H9 (cell line): ENCODE results near the gene CEP43. TPM values are rescaled to one million over a fixed set of nuclear protein-coding genes. Genes with fewer than 3 reads are reported as not detected.

ENCODE experiments used
- DNase-seq: peaks from one replicate; pipeline ENCODE4 v3.0.0-alpha.2; 2017
- H2AFZ ChIP-seq: one replicate; pipeline ENCODE4 v1.6.1; 2013; ENCODE audit warnings: mild to moderate bottlenecking, low read length, control low read depth, moderate library complexity
- H2AK5ac ChIP-seq: 2 replicates; pipeline ENCODE4 v1.6.1; 2013; ENCODE audit warnings: low read length, control low read depth, mixed read lengths; ENCODE audit not compliant: insufficient read length
- H2BK120ac ChIP-seq: one replicate; pipeline ENCODE4 v1.6.1; 2013; ENCODE audit warnings: low read depth, mild to moderate bottlenecking, low read length, control low read depth, inconsistent platforms; ENCODE audit not compliant: poor library complexity, severe bottlenecking
- H2BK12ac ChIP-seq: 2 replicates; pipeline ENCODE4 v1.6.1; 2013; ENCODE audit warnings: low read length, control low read depth, mixed read lengths, low read depth; ENCODE audit not compliant: insufficient read length
- H2BK15ac ChIP-seq: 2 replicates; pipeline ENCODE4 v1.6.1; 2013; ENCODE audit warnings: low read depth, low read length, control low read depth
- H2BK20ac ChIP-seq: one replicate; pipeline ENCODE4 v1.6.1; 2013; ENCODE audit warnings: low read depth, mild to moderate bottlenecking, low read length, control low read depth, inconsistent platforms; ENCODE audit not compliant: poor library complexity, severe bottlenecking
- H2BK5ac ChIP-seq: 2 replicates; pipeline ENCODE4 v1.6.1; 2013; ENCODE audit warnings: low read length, control low read depth, mixed read lengths; ENCODE audit not compliant: insufficient read length
- H3K14ac ChIP-seq: 2 replicates; pipeline ENCODE4 v1.6.1; 2013; ENCODE audit warnings: low read length, control low read depth; ENCODE audit not compliant: insufficient read depth
- H3K18ac ChIP-seq: 2 replicates; pipeline ENCODE4 v1.6.1; 2013; ENCODE audit warnings: low read depth, mild to moderate bottlenecking, mixed read lengths, low read length, control low read depth; ENCODE audit not compliant: insufficient read length
- H3K23ac ChIP-seq: 2 replicates; pipeline ENCODE4 v1.6.1; 2013; ENCODE audit warnings: low read length, control low read depth, mixed read lengths, low read depth; ENCODE audit not compliant: insufficient read length
- H3K23me2 ChIP-seq: 2 replicates; pipeline ENCODE4 v1.6.1; 2013; ENCODE audit warnings: low read depth, mild to moderate bottlenecking, mixed read lengths, low read length, control low read depth; ENCODE audit not compliant: insufficient read length, poor library complexity, severe bottlenecking
- H3K27ac ChIP-seq: 2 replicates; pipeline ENCODE4 v1.5.1; 2013; ENCODE audit warnings: low read length, control low read depth, mixed read lengths, low read depth; ENCODE audit not compliant: insufficient read length
- H3K27me3 ChIP-seq: 2 replicates; pipeline ENCODE4 v1.6.1; 2013; ENCODE audit warnings: low read length, control low read depth, inconsistent platforms; ENCODE audit not compliant: insufficient read depth
- H3K4ac ChIP-seq: 2 replicates; pipeline ENCODE4 v1.6.1; 2013; ENCODE audit warnings: low read depth, mild to moderate bottlenecking, control low read depth, inconsistent platforms, low read length, moderate library complexity
- H3K4me1 ChIP-seq: 2 replicates; pipeline ENCODE4 v1.6.1; 2013; ENCODE audit warnings: low read length, control low read depth, inconsistent platforms; ENCODE audit not compliant: insufficient read depth
- H3K4me2 ChIP-seq: 2 replicates; pipeline ENCODE4 v1.6.1; 2013; ENCODE audit warnings: low read length, control low read depth, mixed read lengths; ENCODE audit not compliant: insufficient read length, insufficient read depth
- H3K56ac ChIP-seq: 2 replicates; pipeline ENCODE4 v1.6.1; 2013; ENCODE audit warnings: low read depth, mild to moderate bottlenecking, mixed read lengths, low read length, control low read depth; ENCODE audit not compliant: insufficient read length
- H3K79me1 ChIP-seq: 2 replicates; pipeline ENCODE4 v1.6.1; 2013; ENCODE audit warnings: low read depth, mild to moderate bottlenecking, moderate library complexity, low read length, control low read depth, inconsistent platforms; ENCODE audit not compliant: insufficient read depth, poor library complexity, severe bottlenecking
- H3K79me2 ChIP-seq: 2 replicates; pipeline ENCODE4 v1.6.1; 2013; ENCODE audit warnings: low read length, control low read depth, inconsistent platforms; ENCODE audit not compliant: insufficient read depth
- H3K9ac ChIP-seq: 2 replicates; pipeline ENCODE4 v1.6.1; 2013; ENCODE audit warnings: low read length, control low read depth, mixed read lengths; ENCODE audit not compliant: insufficient read length; ENCODE audit errors: extremely low read depth
- H3K9me3 ChIP-seq: one replicate; pipeline ENCODE4 v1.6.1; 2013; ENCODE audit warnings: low read depth, low read length, inconsistent platforms; ENCODE audit not compliant: control insufficient read depth
- H3T11ph ChIP-seq: one replicate; pipeline ENCODE4 v1.6.1; 2013; ENCODE audit warnings: mild to moderate bottlenecking, low read length, control low read depth, inconsistent platforms
- H4K20me1 ChIP-seq: one replicate; pipeline ENCODE4 v1.6.1; 2013; ENCODE audit not compliant: control insufficient read depth, insufficient read length, insufficient read depth
- H4K5ac ChIP-seq: 2 replicates; pipeline ENCODE4 v1.6.1; 2013; ENCODE audit warnings: low read depth, mild to moderate bottlenecking, mixed read lengths, low read length, control low read depth; ENCODE audit not compliant: insufficient read length
- H4K8ac ChIP-seq: replicated peaks from 2 replicates; pipeline ENCODE4 v1.6.1; 2013; ENCODE audit warnings: low read length, control low read depth, mixed read lengths, low read depth; ENCODE audit not compliant: insufficient read length
- H4K91ac ChIP-seq: 2 replicates; pipeline ENCODE4 v1.6.1; 2013; ENCODE audit warnings: low read depth, mild to moderate bottlenecking, moderate library complexity, mixed read lengths, low read length, control low read depth; ENCODE audit not compliant: insufficient read length
- H3K27ac Mint-ChIP-seq, 3 experiments: 2 replicates in 2 of 3; 3 replicates in 1 of 3; pipeline ENCODE4 v1.8.0; 2020 to 2021; ENCODE audit warnings: mixed read lengths in 3 of 3, mild to moderate bottlenecking in 1 of 3, moderate library complexity in 1 of 3
- H3K27me3 Mint-ChIP-seq: 2 replicates; pipeline ENCODE4 v1.8.0; 2021; ENCODE audit warnings: low read depth, mild to moderate bottlenecking, moderate library complexity, mixed read lengths
- H3K36me3 Mint-ChIP-seq, 3 experiments: 2 replicates in 2 of 3; 3 replicates in 1 of 3; pipeline ENCODE4 v1.8.0; 2020 to 2021; ENCODE audit warnings: low read depth in 3 of 3, mixed read lengths in 3 of 3; ENCODE audit not compliant: insufficient read depth in 1 of 3
- H3K4me1 Mint-ChIP-seq, 2 experiments: 2 replicates each; pipeline ENCODE4 v1.8.0; 2020; ENCODE audit warnings: mixed read lengths in 2 of 2
- H3K4me3 Mint-ChIP-seq, 2 experiments: 2 replicates in 1 of 2; 3 replicates in 1 of 2; pipeline ENCODE4 v1.8.0; 2020 to 2021; ENCODE audit warnings: mild to moderate bottlenecking in 2 of 2, mixed read lengths in 2 of 2, moderate library complexity in 1 of 2
- H3K9me3 Mint-ChIP-seq, 2 experiments: 2 replicates in 1 of 2; 3 replicates in 1 of 2; pipeline ENCODE4 v1.8.0; 2020; ENCODE audit warnings: mild to moderate bottlenecking in 2 of 2, mixed read lengths in 2 of 2, moderate library complexity in 1 of 2
- WGBS: extraction: QIAGEN DNeasy Blood & Tissue Kit; methylation state at CpG from one replicate; pipeline ENCODE4 v1.1.7; 2013; ENCODE audit warnings: missing lambda C conversion rate, low lambda C conversion rate, mixed read lengths; ENCODE audit not compliant: insufficient read length; ENCODE audit errors: extremely low coverage; 5-methylcytosine and 5-hydroxymethylcytosine counted together
- total RNA-seq: library from RNA; stranded (reverse); gene quantifications from 2 replicates; pipeline ENCODE4 v1.2.1, GENCODE V29; 2021
- TF ChIP-seq, protein P1 (sequence below): fragments of 200-600 bp; sonication (generic); conservative IDR thresholded peaks from 3 replicates; pipeline ENCODE4 v1.8.0; 2021; ENCODE audit warnings: antibody characterized with exemption, mild to moderate bottlenecking

CEP43 gene
- total RNA-seq, 1 experiment from 2014 or later: 33.6 TPM

DNA sequence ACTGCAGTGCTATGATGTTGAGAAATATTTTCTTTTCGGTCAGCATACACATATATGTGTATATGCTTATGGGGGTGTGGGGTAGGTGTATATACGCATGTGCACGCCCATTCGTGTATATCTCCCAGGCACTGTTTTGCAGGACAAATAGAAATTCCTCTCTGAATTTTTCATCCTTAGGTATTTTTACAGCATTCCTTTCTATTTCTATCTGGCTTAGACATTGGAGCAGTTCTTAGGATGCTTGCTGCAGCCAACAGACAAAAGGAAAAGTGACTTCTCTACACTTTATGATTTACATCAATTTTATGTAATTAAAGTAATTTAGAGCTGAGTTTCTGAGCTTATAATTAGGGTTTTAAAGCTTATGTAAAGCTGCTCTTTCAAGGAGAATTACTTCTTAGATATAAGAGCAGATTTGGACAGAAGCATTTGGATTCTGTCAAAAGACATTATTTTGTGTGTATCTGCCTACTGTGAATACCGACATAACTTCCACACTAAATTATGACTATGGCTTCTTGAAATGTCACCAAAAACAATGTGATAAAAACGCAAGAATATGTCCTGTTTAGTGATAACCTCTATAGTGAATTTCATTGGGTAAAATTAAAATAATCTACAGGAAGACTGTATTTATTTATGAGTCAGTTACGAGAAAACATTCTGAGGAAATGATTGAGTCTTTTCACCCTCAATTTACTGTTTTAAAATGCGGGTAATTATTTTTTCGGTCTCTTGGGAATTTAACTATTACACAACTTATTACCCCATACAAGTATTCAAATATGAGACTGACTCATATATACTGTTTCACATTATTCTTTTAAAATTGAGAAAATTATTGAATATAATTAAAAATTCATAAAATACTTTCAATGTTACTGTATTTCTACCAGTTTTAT is 21.3 kb upstream of the CEP43 start:
- DNase-seq: no peak
- Histone ChIP-seq H4K8ac (no peak overlapping the region), H3K27me3 (no peaks in the 10 kb centered on the region), H2BK120ac (no peak overlapping the region), H3K4ac (no peak overlapping the region), H3K23ac (no peak overlapping the region), H3K4me2 (no peak overlapping the region), H3K27ac (no peak overlapping the region), H2BK5ac (no peak overlapping the region), H3K23me2 (no peaks in the 10 kb centered on the region), H3K79me1 (no peaks in the 10 kb centered on the region), H3K79me2 (no peaks in the 10 kb centered on the region), H2BK15ac (no peak overlapping the region), H4K91ac (no peak overlapping the region), H3K56ac (no peak overlapping the region), H2AFZ (no peak overlapping the region), H3K14ac (no peak overlapping the region), H2BK20ac (no peak overlapping the region), H4K20me1 (no peaks in the 10 kb centered on the region), H3K9me3 (no peaks in the 10 kb centered on the region), H4K5ac (no peak overlapping the region), H3K18ac (no peak overlapping the region), H3K4me1 (no peaks in the 10 kb centered on the region; the same call in 1 of the 2 replicates), H2BK12ac (no peak overlapping the region), H2AK5ac (no peak overlapping the region), H3T11ph (no peak overlapping the region), H3K9ac (no peak overlapping the region)
- Mint-ChIP-seq H3K9me3 (no peaks in the 10 kb centered on the region; a peak in 2 of 5 replicates), H3K4me3 (no peak overlapping the region), H3K27me3 (no peaks in the 10 kb centered on the region), H3K27ac (no peak overlapping the region), H3K36me3 (peaks cover 17 to 29% (median 23%) of the 10 kb centered on the region in 3 experiments), H3K4me1 (peaks cover 3 to 6% of the 10 kb centered on the region in 2 experiments; a peak in 3 of 4 replicates)
- WGBS: no CpG with 5 or more reads among the region's 9 CpGs
- TF ChIP-seq, protein P1, sequence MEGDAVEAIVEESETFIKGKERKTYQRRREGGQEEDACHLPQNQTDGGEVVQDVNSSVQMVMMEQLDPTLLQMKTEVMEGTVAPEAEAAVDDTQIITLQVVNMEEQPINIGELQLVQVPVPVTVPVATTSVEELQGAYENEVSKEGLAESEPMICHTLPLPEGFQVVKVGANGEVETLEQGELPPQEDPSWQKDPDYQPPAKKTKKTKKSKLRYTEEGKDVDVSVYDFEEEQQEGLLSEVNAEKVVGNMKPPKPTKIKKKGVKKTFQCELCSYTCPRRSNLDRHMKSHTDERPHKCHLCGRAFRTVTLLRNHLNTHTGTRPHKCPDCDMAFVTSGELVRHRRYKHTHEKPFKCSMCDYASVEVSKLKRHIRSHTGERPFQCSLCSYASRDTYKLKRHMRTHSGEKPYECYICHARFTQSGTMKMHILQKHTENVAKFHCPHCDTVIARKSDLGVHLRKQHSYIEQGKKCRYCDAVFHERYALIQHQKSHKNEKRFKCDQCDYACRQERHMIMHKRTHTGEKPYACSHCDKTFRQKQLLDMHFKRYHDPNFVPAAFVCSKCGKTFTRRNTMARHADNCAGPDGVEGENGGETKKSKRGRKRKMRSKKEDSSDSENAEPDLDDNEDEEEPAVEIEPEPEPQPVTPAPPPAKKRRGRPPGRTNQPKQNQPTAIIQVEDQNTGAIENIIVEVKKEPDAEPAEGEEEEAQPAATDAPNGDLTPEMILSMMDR: no peak
